ENCODE results near the gene SLC25A27. TPM values are rescaled to one million over a fixed set of nuclear protein-coding genes. Genes with fewer than 3 reads are reported as not detected.
"Not testable (repeated sequence)": the region's sequence is repeated elsewhere in the genome, so short reads cannot be mapped to it uniquely, and the experiment has no call there.

Gene SLC25A27
- total RNA-seq, 1 donor, result 6.5 TPM

DNA sequence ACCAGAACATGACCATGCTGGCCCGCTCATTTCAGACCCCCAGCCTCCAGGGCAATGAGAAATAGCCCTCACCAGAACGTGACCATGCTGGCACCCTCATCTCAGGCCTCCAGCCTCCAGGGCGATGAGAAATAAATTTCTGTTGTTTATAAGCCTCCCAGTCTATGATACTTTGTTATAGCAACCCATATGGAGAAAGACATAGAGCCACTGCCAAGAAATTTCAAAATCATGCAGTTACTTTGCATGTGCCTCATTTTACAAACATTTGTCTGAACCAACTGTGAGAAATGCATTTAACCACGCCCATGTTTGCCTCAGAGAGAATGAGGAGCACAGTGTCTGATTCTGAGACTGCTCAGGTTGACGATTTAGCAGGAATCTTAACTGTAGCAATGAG, 15.6 kb upstream of the SLC25A27 start:
- no peak overlapping the region for H3K4me3 ChIP-seq (ENCODE audit: low read depth, low read length)
- TF ChIP-seq, protein P1, sequence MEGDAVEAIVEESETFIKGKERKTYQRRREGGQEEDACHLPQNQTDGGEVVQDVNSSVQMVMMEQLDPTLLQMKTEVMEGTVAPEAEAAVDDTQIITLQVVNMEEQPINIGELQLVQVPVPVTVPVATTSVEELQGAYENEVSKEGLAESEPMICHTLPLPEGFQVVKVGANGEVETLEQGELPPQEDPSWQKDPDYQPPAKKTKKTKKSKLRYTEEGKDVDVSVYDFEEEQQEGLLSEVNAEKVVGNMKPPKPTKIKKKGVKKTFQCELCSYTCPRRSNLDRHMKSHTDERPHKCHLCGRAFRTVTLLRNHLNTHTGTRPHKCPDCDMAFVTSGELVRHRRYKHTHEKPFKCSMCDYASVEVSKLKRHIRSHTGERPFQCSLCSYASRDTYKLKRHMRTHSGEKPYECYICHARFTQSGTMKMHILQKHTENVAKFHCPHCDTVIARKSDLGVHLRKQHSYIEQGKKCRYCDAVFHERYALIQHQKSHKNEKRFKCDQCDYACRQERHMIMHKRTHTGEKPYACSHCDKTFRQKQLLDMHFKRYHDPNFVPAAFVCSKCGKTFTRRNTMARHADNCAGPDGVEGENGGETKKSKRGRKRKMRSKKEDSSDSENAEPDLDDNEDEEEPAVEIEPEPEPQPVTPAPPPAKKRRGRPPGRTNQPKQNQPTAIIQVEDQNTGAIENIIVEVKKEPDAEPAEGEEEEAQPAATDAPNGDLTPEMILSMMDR (IDR thresholded peaks at IDR 0.05; ENCODE audit: insufficient read depth, low read depth, low read length), result no peak
- peak; percentile 56 for DNase-seq (ENCODE audit: low read depth)

DNA sequence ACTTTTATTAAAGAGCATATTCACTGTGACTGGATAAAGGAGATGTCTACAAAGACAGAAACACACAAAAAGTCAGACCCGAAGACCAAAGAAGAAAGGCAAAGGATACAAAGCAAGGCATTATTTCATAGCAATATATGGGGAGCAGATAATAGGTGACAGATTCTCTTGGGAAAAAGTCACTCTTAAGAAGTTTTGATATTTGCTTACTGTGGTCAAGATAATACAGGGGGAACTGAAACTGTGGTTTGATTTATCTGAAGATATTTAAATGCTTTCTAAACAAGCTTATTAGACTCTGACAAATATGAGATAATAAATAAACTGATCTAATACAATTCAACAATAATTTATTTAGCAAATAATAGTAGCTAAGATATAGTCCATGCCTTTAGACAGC, 14.8 kb upstream of the SLC25A27 start:
- no peak for DNase-seq (ENCODE audit: low read depth)
- H3K4me3 ChIP-seq (ENCODE audit: low read depth, low read length), result no peak overlapping the region
- TF ChIP-seq, protein P1 (IDR thresholded peaks at IDR 0.05; ENCODE audit: insufficient read depth, low read depth, low read length), result no peak

DNA sequence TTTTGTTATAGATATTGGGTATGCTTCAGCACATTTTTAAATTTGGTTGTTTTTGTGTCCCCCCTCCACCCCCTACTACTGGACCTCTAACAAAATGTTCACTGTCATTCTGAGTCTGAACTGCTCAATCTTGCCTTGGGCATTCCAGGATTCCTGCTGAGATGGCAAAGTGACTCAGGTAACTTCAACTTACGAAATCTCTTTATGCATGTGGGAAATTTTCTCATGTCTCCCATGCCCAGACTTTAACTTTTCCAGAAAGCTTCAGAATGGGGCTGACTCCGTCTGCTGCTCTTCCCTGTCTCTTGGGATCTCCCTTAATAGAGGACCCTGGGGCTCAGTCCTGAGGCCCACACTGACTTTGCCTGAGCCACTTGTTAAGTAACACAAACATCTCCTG, 14.1 kb upstream of the SLC25A27 start:
- H3K4me3 ChIP-seq (ENCODE audit: low read depth, low read length), result no peak overlapping the region
- no peak for DNase-seq (ENCODE audit: low read depth)
- TF ChIP-seq, protein P1 (IDR thresholded peaks at IDR 0.05; ENCODE audit: insufficient read depth, low read depth, low read length), result no peak

DNA sequence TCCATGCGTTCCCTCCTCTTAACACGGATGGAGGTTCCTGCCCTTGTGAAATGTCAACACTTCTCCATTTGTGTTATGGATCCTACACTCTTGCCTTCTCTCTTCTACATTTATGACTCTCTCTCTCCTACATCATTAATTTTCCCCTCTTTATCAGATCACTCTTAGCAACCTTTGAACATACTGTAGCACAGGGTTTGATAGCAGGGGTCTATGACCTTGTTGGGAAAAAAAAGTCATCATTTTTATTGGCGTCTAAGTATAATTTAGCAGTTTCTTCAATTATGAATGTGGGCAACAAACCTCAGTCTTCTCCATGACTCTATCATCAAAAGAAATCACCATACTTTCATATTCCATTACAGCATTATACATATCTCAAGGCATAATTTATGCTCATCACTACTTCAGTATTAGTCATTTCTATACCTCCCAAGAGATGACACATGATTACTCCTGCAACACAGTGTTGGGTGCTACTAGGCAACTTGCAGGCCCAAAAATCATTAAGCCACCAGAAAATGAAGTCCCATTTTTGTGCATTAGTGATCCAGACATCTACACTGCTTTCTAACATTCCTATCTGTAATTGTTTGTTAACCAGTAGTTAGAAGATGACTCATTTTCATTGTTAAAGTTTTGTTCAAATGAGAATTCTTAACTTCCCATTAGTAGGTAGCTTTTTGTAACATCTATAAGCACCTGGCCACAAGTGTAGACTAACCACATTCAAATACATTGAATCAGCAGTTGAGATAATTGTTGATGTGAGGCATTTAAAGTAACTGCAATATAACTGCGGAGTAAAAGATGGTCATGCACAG, 9.6 kb upstream of the SLC25A27 start:
- no peak for DNase-seq (ENCODE audit: low read depth)
- H3K4me3 ChIP-seq (ENCODE audit: low read depth, low read length), result no peak overlapping the region
- TF ChIP-seq, protein P1 (IDR thresholded peaks at IDR 0.05; ENCODE audit: insufficient read depth, low read depth, low read length), result no peak

DNA sequence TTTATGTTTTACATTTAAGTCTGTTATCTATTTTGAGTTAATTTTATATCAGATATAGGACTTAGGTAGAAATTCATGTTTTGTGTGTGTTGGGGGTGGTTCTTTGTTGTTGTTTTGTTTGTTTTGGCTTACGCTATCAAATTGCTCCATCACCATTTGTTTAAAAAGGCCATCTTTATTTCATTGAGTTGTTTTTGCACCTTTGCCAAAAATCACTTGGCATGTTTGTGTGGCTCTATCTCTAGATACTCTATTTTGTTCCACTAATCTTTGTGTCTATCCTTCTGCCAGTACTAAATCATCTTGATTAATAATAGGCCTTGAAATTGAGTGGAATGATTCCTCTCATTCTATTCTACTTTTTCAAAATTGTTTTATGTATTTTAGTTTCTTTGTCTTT, 7.5 kb upstream of the SLC25A27 start:
- H3K4me3 ChIP-seq (ENCODE audit: low read depth, low read length), result no peak overlapping the region
- TF ChIP-seq, protein P1 (IDR thresholded peaks at IDR 0.05; ENCODE audit: insufficient read depth, low read depth, low read length), result no peak
- no peak for DNase-seq (ENCODE audit: low read depth)

DNA sequence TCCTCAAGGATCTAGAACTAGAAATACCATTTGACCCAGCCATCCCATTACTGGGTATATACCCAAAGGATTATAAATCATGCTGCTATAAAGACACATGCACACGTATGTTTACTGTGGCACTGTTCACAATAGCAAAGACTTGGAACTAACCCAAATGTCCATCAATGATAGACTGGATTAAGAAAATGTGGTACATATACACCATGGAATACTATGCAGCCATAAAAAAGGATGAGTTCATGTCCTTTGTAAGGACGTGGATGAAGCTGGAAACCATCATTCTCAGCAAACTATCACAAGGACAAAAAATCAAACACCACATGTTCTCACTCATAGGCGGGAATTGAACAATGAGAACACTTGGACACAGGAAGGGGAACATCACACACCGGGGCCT, 4.7 kb upstream of the SLC25A27 start:
- not testable (repeated sequence) for DNase-seq (ENCODE audit: low read depth); H3K4me3 ChIP-seq (ENCODE audit: low read depth, low read length)

DNA sequence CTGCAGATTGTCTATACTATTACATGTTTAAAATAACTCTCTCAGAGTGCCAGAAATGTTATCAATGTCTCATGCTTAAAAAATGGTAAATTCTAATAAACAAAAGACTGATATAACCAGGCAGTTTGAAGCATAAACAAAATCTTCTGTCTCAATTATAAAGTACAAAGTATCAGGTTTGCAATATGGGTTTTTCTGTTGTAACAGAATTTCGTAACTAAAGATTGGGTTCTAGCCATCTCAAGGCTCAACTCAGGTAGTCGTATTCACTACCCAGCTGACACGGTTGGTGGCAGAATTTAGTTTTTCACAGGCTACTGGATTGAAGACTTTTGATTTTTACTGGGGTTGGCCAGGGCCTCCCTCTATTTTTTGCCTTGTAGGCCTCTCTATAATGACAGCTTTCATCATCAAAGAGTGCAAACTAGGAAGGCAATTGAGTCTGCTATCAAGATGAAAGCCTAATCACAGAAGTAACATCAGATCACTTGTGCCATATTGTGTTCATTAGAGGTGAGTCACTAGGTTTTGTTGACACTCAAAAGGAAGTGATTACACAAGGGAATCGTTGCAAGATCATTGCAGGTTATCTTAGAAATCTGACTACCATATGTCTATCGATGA, 3.8 kb upstream of the SLC25A27 start:
- TF ChIP-seq, protein P1 (IDR thresholded peaks at IDR 0.05; ENCODE audit: insufficient read depth, low read depth, low read length), result no peak
- H3K4me3 ChIP-seq (ENCODE audit: low read depth, low read length), result no peak overlapping the region
- peak; percentile 25 for DNase-seq (ENCODE audit: low read depth)

Data from fibroblast of villous mesenchyme (primary cell).